Chondrocyte (in vitro differentiated cells): Measurements from ENCODE around the gene AP1AR. TPM values are rescaled to one million over a fixed set of nuclear protein-coding genes. Genes with fewer than 3 reads are reported as not detected.

Experiments
- DNase-seq: peaks from one replicate; pipeline ENCODE4 v3.0.0; 2021; ENCODE audit warnings: mixed read lengths, low spot score
- H3K27ac Mint-ChIP-seq: one replicate; pipeline ENCODE4 v1.8.0; 2021; ENCODE audit warnings: mild to moderate bottlenecking, moderate library complexity, mixed read lengths; ENCODE audit not compliant: unreplicated experiment
- H3K27me3 Mint-ChIP-seq: 2 replicates; pipeline ENCODE4 v1.8.0; 2021; ENCODE audit warnings: low read depth, mixed read lengths
- H3K36me3 Mint-ChIP-seq: 2 replicates; pipeline ENCODE4 v1.8.0; 2021; ENCODE audit warnings: low read depth, mixed read lengths
- H3K4me1 Mint-ChIP-seq: 2 replicates; pipeline ENCODE4 v1.8.0; 2021; ENCODE audit warnings: low read depth, mild to moderate bottlenecking, mixed read lengths
- H3K4me3 Mint-ChIP-seq: one replicate; pipeline ENCODE4 v1.8.0; 2021; ENCODE audit warnings: mild to moderate bottlenecking, moderate library complexity, mixed read lengths; ENCODE audit not compliant: unreplicated experiment
- H3K9me3 Mint-ChIP-seq: 2 replicates; pipeline ENCODE4 v1.8.0; 2021; ENCODE audit warnings: low read depth, mixed read lengths
- CTCF ChIP-seq: fragments of 200-600 bp; sonication (generic); IDR thresholded peaks from 2 replicates; pipeline ENCODE4 v1.5.0; 2021; ENCODE audit warnings: antibody characterized with exemption, mild to moderate bottlenecking, moderate library complexity
- total RNA-seq: library from RNA; stranded (reverse); gene quantifications from 3 replicates; pipeline ENCODE4 v1.2.1, GENCODE V29; 2021

AP1AR gene
- total RNA-seq, 1 donor from 2014 or later: 15.0 TPM

- DNase-seq: no peak
- no peak overlapping the region for H3K27ac Mint-ChIP-seq
- H3K9me3 Mint-ChIP-seq: no peaks in the 10 kb centered on the region
- H3K4me3 Mint-ChIP-seq: no peak overlapping the region
- TF ChIP-seq CTCF: no peak
- H3K4me1 Mint-ChIP-seq: no peaks in the 10 kb centered on the region
- H3K36me3 Mint-ChIP-seq: no peaks in the 10 kb centered on the region
- H3K27me3 Mint-ChIP-seq: peaks cover 11% of the 10 kb centered on the region
Measured at GRCh38 chr4:112213091-112213490, 18.5 kb upstream of the AP1AR start.

GRCh38 chr4:112213856-112214255 is 17.7 kb upstream of the AP1AR start:
- no peak for DNase-seq
- Mint-ChIP-seq H3K4me3 (no peak overlapping the region), H3K27me3 (peaks cover 13% of the 10 kb centered on the region), H3K36me3 (no peaks in the 10 kb centered on the region), H3K9me3 (no peaks in the 10 kb centered on the region), H3K4me1 (no peaks in the 10 kb centered on the region), H3K27ac (no peak overlapping the region)
- no peak for TF ChIP-seq CTCF

- TF ChIP-seq CTCF: peak; percentile 76
- Mint-ChIP-seq H3K4me1 (no peaks in the 10 kb centered on the region), H3K36me3 (no peaks in the 10 kb centered on the region), H3K27ac (no peak overlapping the region), H3K27me3 (peaks cover 13% of the 10 kb centered on the region), H3K9me3 (no peaks in the 10 kb centered on the region), H3K4me3 (no peak overlapping the region)
- DNase-seq: no peak
Measured at GRCh38 chr4:112214390-112215264, 17.0 kb upstream of the AP1AR start.

GRCh38 chr4:112219826-112220366 is 11.7 kb upstream of the AP1AR start:
- Mint-ChIP-seq H3K27me3 (peaks cover 10% of the 10 kb centered on the region), H3K27ac (no peak overlapping the region), H3K9me3 (no peaks in the 10 kb centered on the region), H3K4me3 (no peak overlapping the region), H3K4me1 (no peaks in the 10 kb centered on the region), H3K36me3 (no peaks in the 10 kb centered on the region)
- no peak for TF ChIP-seq CTCF
- no peak for DNase-seq

GRCh38 chr4:112222219-112222955 is 9.2 kb upstream of the AP1AR start:
- Mint-ChIP-seq H3K4me1 (no peaks in the 10 kb centered on the region), H3K27me3 (peaks cover 10% of the 10 kb centered on the region), H3K36me3 (no peaks in the 10 kb centered on the region), H3K4me3 (no peak overlapping the region), H3K9me3 (no peaks in the 10 kb centered on the region), H3K27ac (no peak overlapping the region)
- DNase-seq: peak; percentile 92
- TF ChIP-seq CTCF: no peak
